ENCODE results near the gene CCND2. TPM values are rescaled to one million over a fixed set of nuclear protein-coding genes. Genes with fewer than 3 reads are reported as not detected.

The CCND2 gene
- total RNA-seq (10 to 100 TPM in 1 of 2 donors, 1 to 10 TPM in 1; 2.6 to 16.5 TPM), polyA plus RNA-seq (1 to 10 TPM in 1 of 2 donors, under 1 TPM in 1; 0.50 to 3.3 TPM)

GRCh38 chr12:4273652-4274395 is at the start of gene CCND2:
Gene CCND2 (plus strand): TSS chr12:4273762. CDS start chr12:4274041, 279 bp downstream.
- Histone ChIP-seq H3K9me3 (ENCODE audit: control insufficient read depth in 4 of 4, low read length in 3 of 4) (no peaks in the 10 kb centered on the region), H3K36me3 (ENCODE audit: control insufficient read depth in 4 of 4, insufficient read depth in 3 of 4, low read depth in 1 of 4, low read length in 3 of 4) (no peaks in the 10 kb centered on the region), H3K4me3 (ENCODE audit: low read depth in 1 of 3, low read length in 3 of 3) (peak within 1 kb of the TSS; percentile 18 to 45 (median 44)), H3K9ac (ENCODE audit: low read depth in 1 of 2, low read length in 2 of 2) (no peak within 1 kb of the TSS), H3K27me3 (ENCODE audit: control insufficient read depth in 4 of 4, insufficient read depth in 4 of 4, low read length in 3 of 4) (peaks cover 2 to 14% (median 7%) of the 10 kb centered on the region in 4 donors), H3K4me1 (ENCODE audit: control insufficient read depth in 4 of 4, insufficient read depth in 4 of 4, low read length in 3 of 4) (peaks cover 30 to 66% (median 41%) of the 10 kb centered on the region in 4 donors), H3K27ac (ENCODE audit: low read depth in 1 of 2, low read length in 2 of 2) (peak within 1 kb of the TSS; percentile 60 to 68)
- TF ChIP-seq, protein P1, sequence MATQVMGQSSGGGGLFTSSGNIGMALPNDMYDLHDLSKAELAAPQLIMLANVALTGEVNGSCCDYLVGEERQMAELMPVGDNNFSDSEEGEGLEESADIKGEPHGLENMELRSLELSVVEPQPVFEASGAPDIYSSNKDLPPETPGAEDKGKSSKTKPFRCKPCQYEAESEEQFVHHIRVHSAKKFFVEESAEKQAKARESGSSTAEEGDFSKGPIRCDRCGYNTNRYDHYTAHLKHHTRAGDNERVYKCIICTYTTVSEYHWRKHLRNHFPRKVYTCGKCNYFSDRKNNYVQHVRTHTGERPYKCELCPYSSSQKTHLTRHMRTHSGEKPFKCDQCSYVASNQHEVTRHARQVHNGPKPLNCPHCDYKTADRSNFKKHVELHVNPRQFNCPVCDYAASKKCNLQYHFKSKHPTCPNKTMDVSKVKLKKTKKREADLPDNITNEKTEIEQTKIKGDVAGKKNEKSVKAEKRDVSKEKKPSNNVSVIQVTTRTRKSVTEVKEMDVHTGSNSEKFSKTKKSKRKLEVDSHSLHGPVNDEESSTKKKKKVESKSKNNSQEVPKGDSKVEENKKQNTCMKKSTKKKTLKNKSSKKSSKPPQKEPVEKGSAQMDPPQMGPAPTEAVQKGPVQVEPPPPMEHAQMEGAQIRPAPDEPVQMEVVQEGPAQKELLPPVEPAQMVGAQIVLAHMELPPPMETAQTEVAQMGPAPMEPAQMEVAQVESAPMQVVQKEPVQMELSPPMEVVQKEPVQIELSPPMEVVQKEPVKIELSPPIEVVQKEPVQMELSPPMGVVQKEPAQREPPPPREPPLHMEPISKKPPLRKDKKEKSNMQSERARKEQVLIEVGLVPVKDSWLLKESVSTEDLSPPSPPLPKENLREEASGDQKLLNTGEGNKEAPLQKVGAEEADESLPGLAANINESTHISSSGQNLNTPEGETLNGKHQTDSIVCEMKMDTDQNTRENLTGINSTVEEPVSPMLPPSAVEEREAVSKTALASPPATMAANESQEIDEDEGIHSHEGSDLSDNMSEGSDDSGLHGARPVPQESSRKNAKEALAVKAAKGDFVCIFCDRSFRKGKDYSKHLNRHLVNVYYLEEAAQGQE (IDR thresholded peaks at IDR 0.05), result no peak
- TF ChIP-seq SP1 (IDR thresholded peaks at IDR 0.05) (no peak), EGR1 (IDR thresholded peaks at IDR 0.05; ENCODE audit: low read depth in 2 of 2) (no peak), HNF4G (IDR thresholded peaks at IDR 0.05) (no peak), YY1 (IDR thresholded peaks at IDR 0.05) (no peak), MAX (IDR thresholded peaks at IDR 0.05) (no peak), FOXA2 (IDR thresholded peaks at IDR 0.05) (no peak), HNF4A (conservative IDR thresholded peaks at IDR 0.05) (no peak), TAF1 (conservative IDR thresholded peaks at IDR 0.05) (no peak), CTCF (IDR thresholded peaks at IDR 0.05; ENCODE audit: low read depth, low read length, missing input control) (no peak), ZBTB33 (IDR thresholded peaks at IDR 0.05) (no peak), JUND (IDR thresholded peaks at IDR 0.05) (no peak), NR2F2 (IDR thresholded peaks at IDR 0.05) (no peak), RXRA (IDR thresholded peaks at IDR 0.05) (no peak), GABPA (IDR thresholded peaks at IDR 0.05 in 1 of 2, conservative IDR thresholded peaks at IDR 0.05 in 1 of 2) (no peak), FOXA1 (IDR thresholded peaks at IDR 0.05) (no peak), RAD21 (IDR thresholded peaks at IDR 0.05) (no peak)
- TF ChIP-seq, protein P2, sequence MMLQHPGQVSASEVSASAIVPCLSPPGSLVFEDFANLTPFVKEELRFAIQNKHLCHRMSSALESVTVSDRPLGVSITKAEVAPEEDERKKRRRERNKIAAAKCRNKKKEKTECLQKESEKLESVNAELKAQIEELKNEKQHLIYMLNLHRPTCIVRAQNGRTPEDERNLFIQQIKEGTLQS (IDR thresholded peaks at IDR 0.05), result no peak
- WGBS, result 2% methylated on average over 52 of the region's 52 CpGs
- DNase-seq (ENCODE audit: low spot score), result peak; percentile 41
